Inflammatory macrophage treated with lipopolysaccharide for 4 hours (primary cell): ENCODE data around the gene CADM2.
"Not testable (repeated sequence)": the region's sequence is repeated elsewhere in the genome, so short reads cannot be mapped to it uniquely, and the experiment has no call there.

Experiments used
- DNase-seq: peaks from one replicate; pipeline ENCODE4 v3.0.0-alpha.2; 2020

The CADM2 gene

GRCh38 chr3:85081191-85081906 lies 122.6 kb downstream of the CADM2 start:
- DNase-seq, result no peak

GRCh38 chr3:85090495-85090894 lies 131.7 kb downstream of the CADM2 start:
- DNase-seq, result no peak

DNA sequence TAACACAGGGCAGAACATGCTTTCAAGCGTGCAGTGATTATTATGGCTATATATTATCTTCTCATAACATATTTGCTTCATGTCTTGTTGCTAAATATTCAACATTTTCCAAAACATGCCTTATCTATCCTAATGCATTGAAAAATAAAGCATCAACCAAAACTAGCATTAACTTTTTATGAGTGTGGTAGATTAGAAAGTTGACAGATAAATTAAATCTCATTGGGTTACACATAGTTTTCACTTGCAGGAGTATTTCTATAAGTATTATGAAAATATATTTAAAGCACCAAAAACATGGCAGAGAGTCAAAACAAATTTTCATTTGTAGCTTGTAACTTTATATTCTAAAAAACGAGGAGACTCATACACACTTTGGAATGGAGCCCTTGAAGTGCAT lies 141.5 kb downstream of the CADM2 start:
- DNase-seq, result no peak

GRCh38 chr3:85102781-85103180 lies 144.0 kb downstream of the CADM2 start:
- no peak for DNase-seq

- DNase-seq, result no peak
Observed at GRCh38 chr3:85110393-85110792, 151.6 kb downstream of the CADM2 start.

- no peak for DNase-seq
Observed at GRCh38 chr3:85120879-85121278, 162.1 kb downstream of the CADM2 start.

GRCh38 chr3:85132864-85133263 lies 174.1 kb downstream of the CADM2 start:
- not testable (repeated sequence) for DNase-seq

DNA sequence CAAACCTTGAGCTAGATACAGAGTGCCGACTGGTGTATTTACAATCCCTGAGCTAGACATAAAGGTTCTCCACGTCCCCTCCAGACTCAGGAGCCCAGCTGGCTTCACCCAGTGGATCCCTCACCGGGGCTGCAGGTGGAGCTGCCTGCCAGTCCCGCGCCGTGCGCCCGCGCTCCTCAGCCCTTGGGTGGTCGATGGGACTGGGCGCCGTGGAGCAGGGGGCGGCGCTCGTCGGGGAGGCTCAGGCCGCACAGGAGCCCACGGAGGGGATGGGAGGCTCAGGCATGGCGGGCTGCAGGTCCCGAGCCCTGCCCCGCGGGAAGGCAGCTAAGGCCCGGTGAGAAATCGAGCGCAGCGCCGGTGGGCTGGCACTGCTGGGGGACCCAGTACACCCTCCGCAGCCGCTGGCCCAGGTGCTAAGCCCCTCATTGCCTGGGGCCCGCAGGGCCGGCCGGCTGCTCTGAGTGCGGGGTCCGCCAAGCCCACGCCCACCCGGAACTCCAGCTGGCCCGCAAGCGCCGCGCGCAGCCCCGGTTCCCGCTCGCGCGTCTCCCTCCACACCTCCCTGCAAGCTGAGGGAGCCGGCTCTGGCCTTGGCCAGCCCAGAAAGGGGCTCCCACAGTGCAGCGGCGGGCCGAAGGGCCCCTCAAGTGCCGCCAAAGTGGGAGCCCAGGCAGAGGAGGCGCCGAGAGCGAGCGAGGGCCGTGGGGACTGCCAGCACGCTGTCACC lies 175.1 kb downstream of the CADM2 start:
- DNase-seq, result not testable (repeated sequence)

DNA sequence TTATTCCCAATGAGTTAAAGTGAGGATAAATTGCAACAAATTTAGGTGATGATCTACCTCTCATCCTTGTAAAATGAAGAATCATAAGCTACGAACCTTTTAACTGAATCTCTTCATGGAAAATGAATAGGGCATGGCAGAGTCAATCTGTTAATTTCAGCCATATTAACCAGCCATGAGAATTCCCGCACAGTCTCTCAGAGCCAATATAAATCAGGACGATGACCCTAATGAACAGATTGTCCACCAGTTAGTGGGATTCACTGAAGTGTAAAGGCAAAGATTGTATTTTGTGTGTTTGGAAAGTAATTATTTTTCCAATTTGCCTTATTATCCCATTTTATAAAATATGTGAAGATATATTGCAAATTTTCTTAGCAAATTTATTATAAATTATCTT lies 183.8 kb downstream of the CADM2 start:
- no peak for DNase-seq

DNA sequence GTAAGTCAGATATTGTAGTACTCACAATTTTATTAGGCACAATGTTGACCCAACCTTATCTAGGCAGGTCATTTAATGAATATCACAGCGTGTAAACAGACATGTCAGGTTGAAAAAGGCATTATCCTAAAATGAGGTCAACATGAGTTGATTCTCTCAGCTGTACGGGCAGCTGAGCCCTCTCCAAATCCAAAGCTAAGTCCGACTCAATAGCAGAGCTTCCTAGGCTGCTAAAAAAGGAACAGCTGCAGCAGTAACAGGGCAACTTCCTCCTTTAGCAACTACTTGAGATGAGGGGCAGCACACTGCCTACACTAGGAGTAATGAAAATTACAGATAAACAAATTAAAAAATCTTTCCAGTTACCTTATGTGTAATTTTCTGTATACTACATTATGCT lies 189.2 kb downstream of the CADM2 start:
- DNase-seq, result no peak

- no peak for DNase-seq
Observed at GRCh38 chr3:85151555-85151954, 192.8 kb downstream of the CADM2 start.

GRCh38 chr3:85153279-85153678 lies 194.5 kb downstream of the CADM2 start:
- DNase-seq, result not testable (repeated sequence)

- DNase-seq, result no peak
Observed at GRCh38 chr3:85159376-85159775, 200.6 kb downstream of the CADM2 start.

DNA sequence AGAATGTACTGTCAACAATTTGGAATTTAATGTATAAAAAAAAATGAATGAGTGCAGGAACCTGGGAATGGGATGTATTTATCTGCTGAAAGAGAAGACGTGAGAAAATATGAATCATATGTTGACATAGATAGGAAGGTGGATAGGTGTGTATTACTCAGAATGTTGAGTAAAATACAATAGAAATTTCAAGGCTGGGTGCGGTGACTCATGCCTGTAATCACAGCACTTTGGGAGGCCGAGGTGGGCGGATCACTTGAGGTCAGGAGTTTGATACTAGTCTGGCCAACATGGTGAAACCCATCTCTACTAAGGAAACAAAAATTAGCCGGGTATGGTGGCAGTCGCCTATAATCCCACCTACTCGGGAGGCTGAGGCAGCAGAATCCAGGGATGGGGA lies 202.8 kb downstream of the CADM2 start:
- no peak for DNase-seq

- no peak for DNase-seq
Observed at GRCh38 chr3:85162905-85163304, 204.1 kb downstream of the CADM2 start.

DNA sequence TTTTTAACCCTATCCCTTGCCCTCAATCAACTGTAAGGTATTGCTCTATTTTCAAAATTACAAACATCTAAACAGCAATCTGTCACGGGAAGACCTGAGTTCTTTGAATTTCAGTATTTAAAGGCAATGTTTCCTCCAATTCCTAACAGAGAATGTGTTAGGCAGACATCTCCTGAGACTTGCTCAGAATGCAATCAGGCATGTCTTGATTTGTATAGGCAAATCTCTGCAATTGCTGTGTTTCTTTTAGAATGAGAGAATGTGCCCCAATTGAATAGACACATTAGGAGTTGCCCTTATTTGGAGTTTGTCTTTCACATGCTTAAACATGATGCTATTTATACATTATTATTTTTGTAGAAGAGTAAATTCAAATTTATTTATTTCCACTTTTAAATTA lies 205.6 kb downstream of the CADM2 start:
- no peak for DNase-seq

DNA sequence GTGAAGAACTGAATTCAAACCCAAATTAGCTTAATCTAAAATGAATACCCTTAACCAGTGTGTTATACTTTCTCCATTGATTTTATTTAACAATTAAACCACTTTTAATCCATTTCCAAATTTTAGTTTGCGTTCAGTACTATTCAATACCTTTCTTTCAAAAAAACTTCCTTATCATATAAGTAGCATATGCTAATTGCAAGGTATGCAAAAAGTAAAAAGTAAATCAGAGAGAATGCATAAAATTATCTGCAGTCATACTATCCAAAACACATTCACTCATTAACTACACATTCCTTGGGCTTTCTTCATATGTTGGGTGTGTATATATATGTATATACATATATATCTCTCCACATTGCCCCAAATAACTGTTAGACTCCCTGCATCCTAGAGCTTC lies 208.8 kb downstream of the CADM2 start:
- DNase-seq, result no peak

DNA sequence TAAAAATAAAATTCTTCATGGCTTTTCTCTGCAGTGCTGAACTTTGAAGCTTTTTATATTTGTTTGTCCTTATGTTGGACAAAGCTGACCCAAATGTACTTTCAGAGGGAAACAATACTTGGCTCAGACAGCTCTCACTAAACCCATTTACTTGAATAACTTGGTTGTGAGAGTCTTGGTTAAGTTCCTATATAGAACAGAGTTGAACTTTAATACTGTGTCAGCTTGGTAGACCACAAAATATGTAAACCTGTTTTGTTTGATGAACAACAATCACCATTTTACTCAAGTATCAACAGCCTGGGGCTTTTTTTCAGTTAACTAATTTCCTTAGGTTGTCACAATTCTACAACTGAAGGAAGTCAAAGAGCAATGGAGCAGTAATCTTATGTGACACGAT lies 211.9 kb downstream of the CADM2 start:
- DNase-seq, result no peak

DNA sequence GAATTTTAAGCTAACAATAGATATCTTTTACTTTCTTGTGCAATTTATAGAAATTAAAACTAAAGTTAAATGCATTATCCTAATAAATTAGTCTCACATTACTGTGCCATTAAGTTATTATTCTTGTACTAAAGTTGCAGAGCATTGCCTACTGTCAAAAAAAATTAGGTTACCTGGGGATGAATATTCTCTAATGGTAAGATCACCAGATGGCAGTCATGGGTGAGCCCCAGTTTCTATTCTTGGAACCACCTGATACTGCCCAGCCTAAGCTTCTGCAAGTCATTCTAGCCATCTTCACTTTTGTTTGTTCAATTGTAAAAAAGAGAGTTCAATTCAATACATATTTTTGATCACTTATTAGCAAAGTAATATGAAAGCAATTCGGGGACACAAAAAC lies 213.2 kb downstream of the CADM2 start:
- no peak for DNase-seq

DNA sequence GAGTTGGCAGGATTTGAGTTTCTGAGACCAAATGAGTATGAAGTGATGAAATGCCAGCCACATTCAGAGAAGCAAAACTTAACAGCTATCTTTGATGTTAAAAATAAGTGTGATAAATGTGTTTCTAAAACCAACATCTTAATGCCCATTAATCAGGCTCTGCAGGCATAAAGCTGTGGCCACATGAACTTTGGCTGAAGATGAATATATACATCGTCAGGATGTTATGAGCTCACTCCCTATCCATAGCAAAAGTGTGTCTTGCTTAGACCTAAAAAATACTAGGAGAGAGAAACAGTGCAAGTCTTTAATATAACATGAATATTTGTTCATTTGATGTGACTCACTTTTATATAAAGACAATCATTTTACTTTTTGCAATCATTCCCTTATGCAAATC lies 218.0 kb downstream of the CADM2 start:
- no peak for DNase-seq

- no peak for DNase-seq
Observed at GRCh38 chr3:85182975-85183752, 224.4 kb downstream of the CADM2 start.

DNA sequence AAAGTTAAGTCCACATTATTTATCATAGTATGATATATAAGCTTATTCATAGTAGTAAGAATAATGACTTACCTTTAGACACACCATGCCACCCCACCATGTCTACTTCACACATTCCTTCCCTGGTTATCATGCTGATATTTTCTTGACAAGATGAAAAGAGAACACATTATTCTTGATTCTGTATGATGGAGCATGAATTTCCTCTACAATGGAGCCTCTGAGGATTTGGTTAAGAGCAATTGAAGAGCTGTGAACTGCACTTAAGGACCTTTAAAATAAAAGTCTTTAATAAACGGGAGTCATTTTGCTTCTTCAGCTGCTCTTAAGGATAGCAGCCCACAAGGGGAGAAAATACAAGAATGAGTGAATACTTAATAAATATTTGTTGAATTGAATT lies 226.7 kb downstream of the CADM2 start:
- DNase-seq, result no peak

GRCh38 chr3:85189731-85190130 lies 230.9 kb downstream of the CADM2 start:
- DNase-seq, result no peak

DNA sequence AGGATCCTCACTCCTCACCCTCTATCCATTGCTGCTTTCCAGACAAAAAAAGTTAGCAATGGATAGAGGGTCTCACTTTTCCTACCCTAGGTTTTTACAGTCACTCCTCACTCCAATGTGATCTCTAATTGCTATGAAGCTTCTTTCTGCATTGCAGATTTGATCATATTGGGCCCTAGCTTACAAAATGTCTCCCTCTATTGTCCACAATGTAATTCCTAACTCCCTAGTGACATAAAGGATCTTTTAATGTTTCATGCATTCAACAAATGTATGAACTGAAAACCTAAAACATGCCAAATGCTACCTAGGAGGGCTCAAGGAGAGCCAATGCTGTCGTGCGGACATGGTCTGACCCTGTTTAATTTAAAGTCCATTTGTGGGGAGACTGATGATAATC lies 234.8 kb downstream of the CADM2 start:
- DNase-seq, result no peak
